HG03442 (cell line): ENCODE data around the gene SLC4A11.
"Not testable (repeated sequence)": the region's sequence is repeated elsewhere in the genome, so short reads cannot be mapped to it uniquely, and the experiment has no call there.

ENCODE experiments used
- ATAC-seq: cut with Tn5 transposase; IDR thresholded peaks from one replicate; pipeline ENCODE4 v1.9.1; 2021; ENCODE audit warnings: mild to moderate bottlenecking, moderate library complexity; ENCODE audit not compliant: unreplicated experiment

The SLC4A11 gene

GRCh38 chr20:3229158-3229557 is 9.8 kb downstream of the SLC4A11 start:
- ATAC-seq: no peak

- ATAC-seq: no peak
These were observed 10.3 kb downstream of the SLC4A11 start for GRCh38 chr20:3228750-3229032.

GRCh38 chr20:3227936-3228749 is 10.8 kb downstream of the SLC4A11 start:
- ATAC-seq: no peak

- ATAC-seq: no peak
These were observed 11.5 kb downstream of the SLC4A11 start for GRCh38 chr20:3227506-3227905.

- ATAC-seq: no peak
These were observed 12.1 kb downstream of the SLC4A11 start for GRCh38 chr20:3226864-3227263.

GRCh38 chr20:3226093-3226492 is 12.9 kb downstream of the SLC4A11 start:
- no peak for ATAC-seq

GRCh38 chr20:3224681-3225421 is 14.1 kb downstream of the SLC4A11 start:
- ATAC-seq: no peak

GRCh38 chr20:3223994-3224680 is 14.9 kb downstream of the SLC4A11 start:
- no peak for ATAC-seq

- ATAC-seq: no peak
These were observed 15.4 kb downstream of the SLC4A11 start for GRCh38 chr20:3223651-3223993.

GRCh38 chr20:3222635-3223600 is 16.1 kb downstream of the SLC4A11 start:
- ATAC-seq: no peak

- ATAC-seq: no peak
These were observed 17.4 kb downstream of the SLC4A11 start for GRCh38 chr20:3221398-3222226.

- peak; percentile 70 for ATAC-seq
These were observed 20.5 kb downstream of the SLC4A11 start for GRCh38 chr20:3218307-3218988.

- ATAC-seq: not testable (repeated sequence)
These were observed 23.6 kb downstream of the SLC4A11 start for GRCh38 chr20:3215359-3215917.

GRCh38 chr20:3213226-3213625 is 25.8 kb downstream of the SLC4A11 start:
- no peak for ATAC-seq

GRCh38 chr20:3210346-3210745 is 28.6 kb downstream of the SLC4A11 start:
- ATAC-seq: no peak

- ATAC-seq: no peak
These were observed 29.1 kb downstream of the SLC4A11 start for GRCh38 chr20:3209946-3210317.

GRCh38 chr20:3209257-3209945 is 29.6 kb downstream of the SLC4A11 start, which contains the start of gene ITPA:
Gene ITPA, plus strand, starts transcription at chr20:3209498. Its CDS starts 54 bp downstream, at chr20:3209552.
- ATAC-seq: no peak

- no peak for ATAC-seq
These were observed 30.2 kb downstream of the SLC4A11 start for GRCh38 chr20:3208786-3209256.
